K562 (cell line): ENCODE results near the gene AKT2.

Experiments used
- GATA2 ChIP-seq: sonication (generic); formaldehyde crosslinking; IDR thresholded peaks from 2 replicates; pipeline ENCODE4 v1.4.0; 2020; ENCODE audit warnings: mild to moderate bottlenecking, missing genetic modification reagents
- SIN3B ChIP-seq: fragments of 450-650 bp; IDR thresholded peaks from 2 replicates; pipeline ENCODE4 v1.6.1; 2017; ENCODE audit warnings: low read depth, mild to moderate bottlenecking, moderate library complexity
- TF ChIP-seq, protein P1 (sequence below), 3 experiments: IDR thresholded peaks in 2 of 3; conservative IDR thresholded peaks in 1 of 3; 2 replicates each; pipeline ENCODE4 v1.5.1; 2011 to 2012; ENCODE audit warnings: low read length in 3 of 3, mild to moderate bottlenecking in 3 of 3, control low read depth in 2 of 3, improper control_type of control experiment in 1 of 3, inconsistent platforms in 1 of 3, low read depth in 1 of 3, mixed read lengths in 1 of 3, moderate library complexity in 1 of 3; ENCODE audit not compliant: insufficient read depth in 2 of 3

DNA sequence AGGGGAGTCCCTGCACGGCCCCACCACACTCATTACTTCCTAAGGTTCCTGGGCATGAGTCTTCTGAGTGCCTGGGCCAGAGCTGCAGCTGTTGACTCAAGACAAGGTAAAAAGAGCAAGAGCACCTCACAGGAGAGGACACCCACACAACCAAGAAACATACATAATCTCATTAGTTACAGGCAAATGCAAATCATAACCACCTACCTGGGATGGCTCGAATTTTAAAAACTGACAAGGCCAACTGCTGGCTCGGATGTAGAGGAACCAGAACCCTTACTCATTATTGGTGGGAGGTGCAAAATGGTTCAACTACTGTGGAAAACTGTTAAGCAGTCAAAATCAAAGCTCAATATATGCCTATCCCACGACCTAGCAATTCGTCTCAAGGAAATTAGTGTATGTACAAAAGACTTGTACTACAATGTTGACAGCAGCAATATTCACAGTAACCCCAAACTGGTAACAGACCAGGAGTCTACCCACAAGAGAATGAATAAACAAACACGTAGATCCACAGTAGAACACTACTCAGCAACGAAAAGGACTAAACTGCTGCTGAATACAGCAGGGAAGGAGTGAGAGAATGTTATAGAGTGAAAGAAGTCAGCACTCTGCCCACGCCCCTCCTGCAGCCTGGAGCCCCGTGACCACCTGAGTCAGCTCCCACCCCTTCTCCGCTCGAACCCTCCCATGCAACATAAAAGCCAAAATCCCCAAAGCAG is 15.8 kb downstream of the AKT2 start:
- TF ChIP-seq GATA2 (CRISPR knock-in tag) (no peak), SIN3B (no peak)
- TF ChIP-seq, protein P1, sequence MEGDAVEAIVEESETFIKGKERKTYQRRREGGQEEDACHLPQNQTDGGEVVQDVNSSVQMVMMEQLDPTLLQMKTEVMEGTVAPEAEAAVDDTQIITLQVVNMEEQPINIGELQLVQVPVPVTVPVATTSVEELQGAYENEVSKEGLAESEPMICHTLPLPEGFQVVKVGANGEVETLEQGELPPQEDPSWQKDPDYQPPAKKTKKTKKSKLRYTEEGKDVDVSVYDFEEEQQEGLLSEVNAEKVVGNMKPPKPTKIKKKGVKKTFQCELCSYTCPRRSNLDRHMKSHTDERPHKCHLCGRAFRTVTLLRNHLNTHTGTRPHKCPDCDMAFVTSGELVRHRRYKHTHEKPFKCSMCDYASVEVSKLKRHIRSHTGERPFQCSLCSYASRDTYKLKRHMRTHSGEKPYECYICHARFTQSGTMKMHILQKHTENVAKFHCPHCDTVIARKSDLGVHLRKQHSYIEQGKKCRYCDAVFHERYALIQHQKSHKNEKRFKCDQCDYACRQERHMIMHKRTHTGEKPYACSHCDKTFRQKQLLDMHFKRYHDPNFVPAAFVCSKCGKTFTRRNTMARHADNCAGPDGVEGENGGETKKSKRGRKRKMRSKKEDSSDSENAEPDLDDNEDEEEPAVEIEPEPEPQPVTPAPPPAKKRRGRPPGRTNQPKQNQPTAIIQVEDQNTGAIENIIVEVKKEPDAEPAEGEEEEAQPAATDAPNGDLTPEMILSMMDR (IDR thresholded peaks at IDR 0.05 in 2 of 3, conservative IDR thresholded peaks at IDR 0.05 in 1 of 3; ENCODE audit: insufficient read depth in 2 of 3, low read depth in 1 of 3, low read length in 3 of 3), result no peak
